Measurements from ENCODE around the gene MTFP1.
A peak's percentile ranks its signal among the peaks of the same experiment; 100 is the strongest.

- TF ChIP-seq CTCF (IDR thresholded peaks at IDR 0.05): peak; percentile 48 to 90 (median 79)
- no peak for TF ChIP-seq POLR2A (IDR thresholded peaks at IDR 0.05)
Measured at GRCh38 chr22:30426388-30427353, 1.1 kb downstream of the MTFP1 start.
